ENCODE data around the gene OR6V1. TPM values are rescaled to one million over a fixed set of nuclear protein-coding genes. Genes with fewer than 3 reads are reported as not detected.

Gene OR6V1
- total RNA-seq, 1 donor from 2014 or later, result not detected

DNA sequence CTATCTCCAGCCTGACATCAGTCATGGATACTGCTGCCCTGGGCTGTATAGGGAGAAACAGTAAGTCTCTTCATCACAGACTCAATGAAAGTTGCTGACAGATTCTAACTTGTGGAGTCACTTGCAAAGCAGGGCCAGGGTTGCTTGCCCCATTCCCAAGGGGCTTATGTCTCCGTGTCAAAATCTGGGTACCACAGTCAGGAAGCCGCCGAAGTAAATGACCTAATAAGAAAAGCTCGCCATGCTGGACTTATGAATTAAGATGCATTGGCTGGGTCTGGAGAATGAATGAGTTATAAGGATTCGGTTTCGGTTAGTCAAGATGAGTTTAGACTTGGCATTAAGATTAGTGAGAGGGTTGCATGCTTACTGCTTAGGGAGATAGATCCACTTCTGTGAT, 10.8 kb upstream of the OR6V1 start:
- peaks cover 3% of the 10 kb centered on the region for H3K27me3 Mint-ChIP-seq (ENCODE audit: unreplicated experiment)
- no peak for DNase-seq (ENCODE audit: low spot score)
- H3K4me1 Mint-ChIP-seq (ENCODE audit: unreplicated experiment), result peaks cover 4% of the 10 kb centered on the region
- H3K4me3 Mint-ChIP-seq (ENCODE audit: unreplicated experiment), result no peak overlapping the region
- no peaks in the 10 kb centered on the region for H3K36me3 Mint-ChIP-seq (ENCODE audit: low read depth, unreplicated experiment)
- TF ChIP-seq, protein P1, sequence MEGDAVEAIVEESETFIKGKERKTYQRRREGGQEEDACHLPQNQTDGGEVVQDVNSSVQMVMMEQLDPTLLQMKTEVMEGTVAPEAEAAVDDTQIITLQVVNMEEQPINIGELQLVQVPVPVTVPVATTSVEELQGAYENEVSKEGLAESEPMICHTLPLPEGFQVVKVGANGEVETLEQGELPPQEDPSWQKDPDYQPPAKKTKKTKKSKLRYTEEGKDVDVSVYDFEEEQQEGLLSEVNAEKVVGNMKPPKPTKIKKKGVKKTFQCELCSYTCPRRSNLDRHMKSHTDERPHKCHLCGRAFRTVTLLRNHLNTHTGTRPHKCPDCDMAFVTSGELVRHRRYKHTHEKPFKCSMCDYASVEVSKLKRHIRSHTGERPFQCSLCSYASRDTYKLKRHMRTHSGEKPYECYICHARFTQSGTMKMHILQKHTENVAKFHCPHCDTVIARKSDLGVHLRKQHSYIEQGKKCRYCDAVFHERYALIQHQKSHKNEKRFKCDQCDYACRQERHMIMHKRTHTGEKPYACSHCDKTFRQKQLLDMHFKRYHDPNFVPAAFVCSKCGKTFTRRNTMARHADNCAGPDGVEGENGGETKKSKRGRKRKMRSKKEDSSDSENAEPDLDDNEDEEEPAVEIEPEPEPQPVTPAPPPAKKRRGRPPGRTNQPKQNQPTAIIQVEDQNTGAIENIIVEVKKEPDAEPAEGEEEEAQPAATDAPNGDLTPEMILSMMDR (IDR thresholded peaks at IDR 0.05; ENCODE audit: unreplicated experiment), result no peak
- H3K27ac Mint-ChIP-seq (ENCODE audit: unreplicated experiment), result no peak overlapping the region
- H3K9me3 Mint-ChIP-seq (ENCODE audit: unreplicated experiment), result no peaks in the 10 kb centered on the region

DNA sequence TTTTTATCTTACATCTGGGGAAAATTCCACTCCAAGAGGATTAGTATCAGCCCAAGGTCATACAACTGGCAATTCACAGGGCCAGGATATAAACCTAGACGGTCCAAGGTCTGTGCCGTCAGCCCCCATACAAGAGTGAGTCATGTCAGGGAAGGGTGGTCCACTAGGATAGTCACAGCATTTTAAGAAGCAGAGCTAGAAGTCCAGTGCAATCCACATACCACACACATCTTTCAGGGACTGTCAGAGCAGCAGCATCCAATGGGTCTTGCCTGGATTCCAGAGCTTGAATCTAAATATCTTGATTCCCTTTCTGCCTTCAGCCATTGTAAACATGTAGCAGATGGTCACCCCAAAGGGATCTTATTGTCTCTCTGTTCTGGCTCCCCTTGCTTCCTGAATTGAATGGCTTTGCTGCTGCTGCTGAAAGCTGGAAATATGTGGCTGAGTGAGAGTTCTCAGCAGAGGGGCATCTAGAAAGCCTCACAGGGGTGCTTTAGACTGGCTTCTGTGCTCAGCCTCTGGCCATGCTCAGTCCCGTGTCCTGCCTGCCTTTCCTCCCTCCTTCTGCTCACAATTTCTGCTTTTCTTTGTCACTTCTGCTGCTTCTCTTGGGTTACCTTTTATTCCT, 9.9 kb upstream of the OR6V1 start:
- Mint-ChIP-seq H3K4me1 (ENCODE audit: unreplicated experiment) (peaks cover 9% of the 10 kb centered on the region), H3K27ac (ENCODE audit: unreplicated experiment) (no peak overlapping the region), H3K27me3 (ENCODE audit: unreplicated experiment) (peaks cover 3% of the 10 kb centered on the region), H3K4me3 (ENCODE audit: unreplicated experiment) (no peak overlapping the region), H3K36me3 (ENCODE audit: low read depth, unreplicated experiment) (no peaks in the 10 kb centered on the region), H3K9me3 (ENCODE audit: unreplicated experiment) (no peaks in the 10 kb centered on the region)
- TF ChIP-seq, protein P1 (IDR thresholded peaks at IDR 0.05; ENCODE audit: unreplicated experiment), result no peak
- no peak for DNase-seq (ENCODE audit: low spot score)

DNA sequence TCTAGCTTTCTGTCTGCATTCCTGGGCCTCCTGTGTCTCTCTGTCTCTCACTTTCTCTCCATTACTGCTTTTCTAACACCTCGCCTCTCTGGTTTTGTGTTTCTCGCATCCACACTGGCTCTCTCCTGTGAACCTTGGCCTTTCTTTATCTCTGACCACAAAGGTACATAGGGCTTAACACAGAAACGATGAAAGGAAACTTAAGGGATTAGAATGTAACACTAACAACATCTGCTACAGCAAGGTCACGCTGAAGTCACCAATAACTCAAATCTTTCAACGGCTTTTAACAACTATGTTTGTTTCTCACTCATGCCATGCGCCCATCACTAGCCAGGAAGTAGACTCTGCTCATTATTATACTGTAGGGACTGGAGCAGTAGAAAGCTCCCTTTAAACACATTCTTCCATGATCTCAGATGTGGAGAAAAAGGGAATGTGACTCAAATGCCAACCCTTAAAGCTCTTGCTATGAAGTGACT, 9.3 kb upstream of the OR6V1 start:
- Mint-ChIP-seq H3K36me3 (ENCODE audit: low read depth, unreplicated experiment) (no peaks in the 10 kb centered on the region), H3K4me1 (ENCODE audit: unreplicated experiment) (peaks cover 12% of the 10 kb centered on the region), H3K27me3 (ENCODE audit: unreplicated experiment) (peaks cover 3% of the 10 kb centered on the region), H3K4me3 (ENCODE audit: unreplicated experiment) (no peak overlapping the region), H3K27ac (ENCODE audit: unreplicated experiment) (no peak overlapping the region), H3K9me3 (ENCODE audit: unreplicated experiment) (no peaks in the 10 kb centered on the region)
- TF ChIP-seq, protein P1 (IDR thresholded peaks at IDR 0.05; ENCODE audit: unreplicated experiment), result no peak
- DNase-seq (ENCODE audit: low spot score), result no peak

DNA sequence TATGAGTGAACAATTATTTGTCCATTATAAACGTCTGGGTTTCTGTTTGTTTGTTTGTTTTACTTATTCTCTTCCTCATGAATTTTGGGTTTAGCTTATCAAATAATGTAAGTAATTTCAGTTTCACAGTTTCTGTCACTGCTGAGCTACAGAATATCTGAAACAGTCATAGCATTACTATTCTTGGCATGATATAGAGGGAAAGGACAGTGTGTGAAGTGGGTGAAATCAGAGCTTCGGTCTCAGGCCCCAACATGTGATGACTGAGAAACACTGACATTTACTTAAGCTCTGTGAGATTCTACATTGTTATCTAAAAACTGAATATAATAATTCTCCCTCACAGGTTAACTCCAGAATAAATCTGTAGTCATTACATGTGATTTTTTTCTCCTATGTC, 8.8 kb upstream of the OR6V1 start:
- no peaks in the 10 kb centered on the region for H3K9me3 Mint-ChIP-seq (ENCODE audit: unreplicated experiment)
- TF ChIP-seq, protein P1 (IDR thresholded peaks at IDR 0.05; ENCODE audit: unreplicated experiment), result no peak
- no peak overlapping the region for H3K27ac Mint-ChIP-seq (ENCODE audit: unreplicated experiment)
- no peak for DNase-seq (ENCODE audit: low spot score)
- H3K36me3 Mint-ChIP-seq (ENCODE audit: low read depth, unreplicated experiment), result no peaks in the 10 kb centered on the region
- peaks cover 13% of the 10 kb centered on the region for H3K4me1 Mint-ChIP-seq (ENCODE audit: unreplicated experiment)
- peaks cover 3% of the 10 kb centered on the region for H3K27me3 Mint-ChIP-seq (ENCODE audit: unreplicated experiment)
- H3K4me3 Mint-ChIP-seq (ENCODE audit: unreplicated experiment), result no peak overlapping the region

DNA sequence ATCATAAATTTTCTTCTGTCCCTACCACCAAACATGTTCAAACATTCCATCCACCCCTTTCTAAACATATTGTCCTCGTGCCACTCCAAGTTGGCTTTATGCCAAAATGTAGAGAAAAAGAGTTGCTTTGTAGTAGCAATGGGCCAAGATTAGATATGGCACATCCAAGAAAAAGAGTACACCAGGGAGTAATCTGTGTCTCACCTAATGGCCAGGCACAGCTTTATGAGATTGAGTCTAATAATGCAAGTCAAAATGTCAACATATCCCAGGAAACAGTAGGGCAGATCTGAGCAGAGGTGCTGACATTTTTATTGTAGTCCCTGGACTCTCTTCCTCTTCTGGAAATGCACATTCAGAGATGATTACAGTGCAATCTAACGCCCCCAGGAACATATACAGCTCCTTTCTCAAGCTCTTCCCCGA, 5.7 kb upstream of the OR6V1 start:
- H3K4me1 Mint-ChIP-seq (ENCODE audit: unreplicated experiment), result peaks cover 13% of the 10 kb centered on the region
- H3K27me3 Mint-ChIP-seq (ENCODE audit: unreplicated experiment), result peaks cover 1% of the 10 kb centered on the region
- no peak for DNase-seq (ENCODE audit: low spot score)
- TF ChIP-seq, protein P1 (IDR thresholded peaks at IDR 0.05; ENCODE audit: unreplicated experiment), result no peak
- H3K36me3 Mint-ChIP-seq (ENCODE audit: low read depth, unreplicated experiment), result no peaks in the 10 kb centered on the region
- H3K9me3 Mint-ChIP-seq (ENCODE audit: unreplicated experiment), result no peaks in the 10 kb centered on the region
- no peak overlapping the region for H3K4me3 Mint-ChIP-seq (ENCODE audit: unreplicated experiment)
- no peak overlapping the region for H3K27ac Mint-ChIP-seq (ENCODE audit: unreplicated experiment)
